22Rv1 (cell line): ENCODE results near the gene GASK1A.

Experiments used
- CTCF ChIP-seq: fragments of 450-650 bp; IDR thresholded peaks from 2 replicates; pipeline ENCODE4 v1.5.1; 2017; ENCODE audit warnings: mild to moderate bottlenecking
- ZFX ChIP-seq: fragments of 450-650 bp; IDR thresholded peaks from 2 replicates; pipeline ENCODE4 v1.6.1; 2017; ENCODE audit warnings: antibody characterized with exemption, borderline replicate concordance

GRCh38 chr3:43014956-43015355 is 35.8 kb downstream of the GASK1A start:
- TF ChIP-seq CTCF (no peak), ZFX (no peak)
